K562 (cell line): Measurements from ENCODE around the gene FCGR3A. TPM values are rescaled to one million over a fixed set of nuclear protein-coding genes. Genes with fewer than 3 reads are reported as not detected.
"Not testable (repeated sequence)": the region's sequence is repeated elsewhere in the genome, so short reads cannot be mapped to it uniquely, and the experiment has no call there.

Experiments
- ATF1 ChIP-seq, 2 experiments: fragments of 450-650 bp in 1 of 2; IDR thresholded peaks; 2 replicates each; pipeline ENCODE4 v1.6.1; 2016; ENCODE audit warnings: missing compliant biosample characterization in 1 of 2, missing genetic modification characterization in 1 of 2
- BRD9 ChIP-seq: fragments of 450-650 bp; IDR thresholded peaks from 2 replicates; pipeline ENCODE4 v1.6.1; 2018; ENCODE audit warnings: low read depth; ENCODE audit not compliant: partially characterized antibody
- CBX1 ChIP-seq: sonication (generic); IDR thresholded peaks from 2 replicates; pipeline ENCODE4 v1.6.1; 2016; ENCODE audit warnings: antibody characterized with exemption, low read depth, mild to moderate bottlenecking
- DPF2 ChIP-seq: fragments of 450-650 bp; IDR thresholded peaks from 2 replicates; pipeline ENCODE4 v1.6.1; 2016
- ESRRA ChIP-seq: fragments of 450-650 bp; IDR thresholded peaks from 2 replicates; pipeline ENCODE4 v1.6.1; 2014; ENCODE audit warnings: low read depth, mild to moderate bottlenecking, moderate library complexity, borderline replicate concordance
- JUND ChIP-seq, 2 experiments: IDR thresholded peaks; 2 replicates in 1 of 2; 3 replicates in 1 of 2; pipeline ENCODE4 v1.6.1; 2011; ENCODE audit warnings: borderline replicate concordance in 2 of 2, low read depth in 2 of 2, low read length in 2 of 2, improper control_type of control experiment in 1 of 2, missing biosample characterization in 1 of 2, missing genetic modification characterization in 1 of 2, missing genetic modification reagents in 1 of 2
- LCOR ChIP-seq: sonication (generic); formaldehyde crosslinking; IDR thresholded peaks from 2 replicates; pipeline ENCODE4 v1.8.0; 2022; ENCODE audit warnings: mild to moderate bottlenecking, missing genetic modification reagents
- MTA3 ChIP-seq: fragments of 450-650 bp; formaldehyde crosslinking; IDR thresholded peaks from 2 replicates; pipeline ENCODE4 v1.6.1; 2017; ENCODE audit warnings: mild to moderate bottlenecking, borderline replicate concordance
- NBN ChIP-seq: fragments of 450-650 bp; IDR thresholded peaks from 2 replicates; pipeline ENCODE4 v1.6.1; 2016; ENCODE audit warnings: low read depth, mild to moderate bottlenecking
- NFE2 ChIP-seq: IDR thresholded peaks from 2 replicates; pipeline ENCODE4 v1.6.1; 2014; ENCODE audit warnings: antibody characterized with exemption, low read depth
- POLR2H ChIP-seq: IDR thresholded peaks from 2 replicates; pipeline ENCODE4 v1.6.1; 2016; ENCODE audit warnings: missing genetic modification characterization, low read depth, mild to moderate bottlenecking, control low read depth, missing compliant biosample characterization, moderate library complexity
- SREBF1 ChIP-seq: fragments of 150-350 bp; IDR thresholded peaks from 2 replicates; pipeline ENCODE4 v1.6.1; 2014; ENCODE audit warnings: antibody characterized with exemption, low read depth, low read length, borderline replicate concordance
- TCF7 ChIP-seq: sonication (generic); IDR thresholded peaks from 2 replicates; pipeline ENCODE4 v1.6.1; 2016; ENCODE audit warnings: antibody characterized with exemption, borderline replicate concordance
- ZBTB5 ChIP-seq: fragments of 450-650 bp; IDR thresholded peaks from 2 replicates; pipeline ENCODE4 v1.6.1; 2017; ENCODE audit warnings: antibody characterized with exemption
- ZKSCAN1 ChIP-seq: fragments of 150-350 bp; IDR thresholded peaks from 2 replicates; pipeline ENCODE4 v1.6.1; 2016; ENCODE audit warnings: low read depth, low read length
- ZNF316 ChIP-seq: fragments of 450-650 bp; IDR thresholded peaks from 2 replicates; pipeline ENCODE4 v1.6.1; 2016
- ZNF589 ChIP-seq: fragments of 200-800 bp; sonication (Bioruptor generic); IDR thresholded peaks from 2 replicates; pipeline ENCODE4 v1.6.1; 2016; ENCODE audit warnings: low read depth, missing genetic modification characterization, missing compliant biosample characterization
- polyA plus RNA-seq, 8 experiments: library from polyadenylated mRNA; depleted of rRNA in 4 of 8; stranded (reverse) in 5 of 8; unstranded in 3 of 8; fragments of >200 nt; fragmentation: Nextera tagmentation in 2 of 8; fragmentation: Illumina TruSeq in 1 of 8; extraction: Ambion mirVana in 2 of 8; extraction: Trizol in 1 of 8; gene quantifications; 2 replicates each; pipeline versions ENCODE4 v1.2.1 to v1.2.3, GENCODE V29; 2011 to 2014; ENCODE audit warnings: inconsistent platforms in 1 of 8, missing spikeins in 1 of 8
- total RNA-seq, 7 experiments: library from RNA; depleted of rRNA in 6 of 7; stranded (reverse); fragments of >200 nt in 6 of 7; fragmentation: Illumina TruSeq in 2 of 7; extraction: Trizol in 2 of 7; gene quantifications; 2 replicates each; pipeline versions ENCODE4 v1.2.1 to v1.2.3, GENCODE V29; 2011 to 2021; ENCODE audit warnings: low replicate concordance in 1 of 7
- TF ChIP-seq, protein P1 (sequence below), 2 experiments: fragments of 200-800 bp in 1 of 2; sonication (Bioruptor generic) in 1 of 2; sonication (generic) in 1 of 2; formaldehyde crosslinking in 1 of 2; IDR thresholded peaks in 1 of 2; conservative IDR thresholded peaks in 1 of 2; 2 replicates each; pipeline versions ENCODE4 v1.5.0 to v1.6.1; 2016 to 2020; ENCODE audit warnings: missing compliant biosample characterization in 1 of 2, missing genetic modification characterization in 1 of 2, missing genetic modification reagents in 1 of 2
- TF ChIP-seq, protein P2 (sequence below): sonication (generic); IDR thresholded peaks from 2 replicates; pipeline ENCODE4 v1.6.1; 2016

FCGR3A gene
- total and polyA plus RNA-seq, 9 of the 15 experiments (the other 6 are each of a cell fraction or from before 2014, with no cell fraction given), result 0.04 to 0.29 (median 0.14) TPM; not detected in 3

DNA sequence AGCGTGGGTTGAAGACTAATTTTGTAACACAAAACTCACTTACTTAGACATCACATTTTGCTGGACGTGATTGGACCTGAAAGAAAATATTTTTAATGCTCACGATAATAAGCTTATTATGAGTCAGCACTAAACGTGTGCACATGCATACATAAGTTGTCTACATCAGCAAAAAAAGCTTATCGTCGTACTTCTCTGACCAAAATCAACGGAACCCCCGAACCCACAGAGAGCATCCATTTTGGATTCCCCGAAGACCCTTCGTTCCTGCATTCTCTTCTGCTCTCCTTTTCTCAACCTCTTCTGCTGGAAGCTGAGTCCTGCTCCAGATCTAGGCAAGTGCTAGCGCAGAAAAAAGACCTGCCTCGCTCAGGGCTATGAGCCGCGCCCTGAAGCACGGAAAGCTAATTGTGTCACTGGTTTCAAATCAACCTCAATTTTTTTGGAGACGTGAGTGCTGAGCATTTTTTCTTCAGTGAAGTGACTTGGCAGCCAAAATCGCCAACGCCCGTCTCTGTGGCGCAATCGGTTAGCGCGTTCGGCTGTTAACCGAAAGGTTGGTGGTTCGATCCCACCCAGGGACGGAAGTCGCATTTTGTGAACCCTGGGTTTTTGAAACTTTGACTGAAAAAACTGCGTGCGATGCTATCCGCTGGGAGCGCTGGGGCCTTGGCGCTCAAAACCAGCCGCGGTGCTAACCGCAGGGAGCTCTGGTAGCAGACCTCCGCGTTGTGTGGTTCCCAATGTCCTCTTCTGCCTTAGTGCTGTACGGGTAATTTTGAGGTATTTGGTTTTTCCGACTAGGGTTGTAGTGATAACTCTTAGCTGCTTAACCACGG is 9.7 kb downstream of the FCGR3A start (continued):
- TF ChIP-seq, protein P1, sequence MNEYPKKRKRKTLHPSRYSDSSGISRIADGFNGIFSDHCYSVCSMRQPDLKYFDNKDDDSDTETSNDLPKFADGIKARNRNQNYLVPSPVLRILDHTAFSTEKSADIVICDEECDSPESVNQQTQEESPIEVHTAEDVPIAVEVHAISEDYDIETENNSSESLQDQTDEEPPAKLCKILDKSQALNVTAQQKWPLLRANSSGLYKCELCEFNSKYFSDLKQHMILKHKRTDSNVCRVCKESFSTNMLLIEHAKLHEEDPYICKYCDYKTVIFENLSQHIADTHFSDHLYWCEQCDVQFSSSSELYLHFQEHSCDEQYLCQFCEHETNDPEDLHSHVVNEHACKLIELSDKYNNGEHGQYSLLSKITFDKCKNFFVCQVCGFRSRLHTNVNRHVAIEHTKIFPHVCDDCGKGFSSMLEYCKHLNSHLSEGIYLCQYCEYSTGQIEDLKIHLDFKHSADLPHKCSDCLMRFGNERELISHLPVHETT (CRISPR knock-in tag; conservative IDR thresholded peaks at IDR 0.05 in 1 of 2, IDR thresholded peaks at IDR 0.05 in 1 of 2), result 0 out of 4 replicates have a peak, but pooled peaks of 1 of the 2 experiments have one; percentile 10
- TF ChIP-seq TCF7 (peak; percentile 46; the same call in 1 of the 2 replicates), ESRRA (peak; percentile 87; the same call in 1 of the 2 replicates), NBN (peak; percentile 77; the same call in 1 of the 2 replicates), DPF2 (peak; percentile 13; the same call in 1 of the 2 replicates), SREBF1 (peak; percentile 70; the same call in 1 of the 2 replicates), ZBTB5 (peak; percentile 76), POLR2H (peak; percentile 100), ZNF589 (peak; percentile 83; the same call in 1 of the 2 replicates), MTA3 (peak; percentile 68; the same call in 1 of the 2 replicates), JUND (tag; IDR thresholded peaks at IDR 0.05; ENCODE audit: borderline replicate concordance, low read depth, low read length) (peak; percentile 26; the same call in 1 of the 3 replicates), BRD9 (peak; percentile 96), LCOR (CRISPR knock-in tag) (peak; percentile 98), CBX1 (peak; percentile 91), ZNF316 (peak; percentile 100), ATF1 (tag; IDR thresholded peaks at IDR 0.05) (peak; percentile 82), NFE2 (peak; percentile 80), ZKSCAN1 (peak; percentile 88)
- TF ChIP-seq, protein P2, sequence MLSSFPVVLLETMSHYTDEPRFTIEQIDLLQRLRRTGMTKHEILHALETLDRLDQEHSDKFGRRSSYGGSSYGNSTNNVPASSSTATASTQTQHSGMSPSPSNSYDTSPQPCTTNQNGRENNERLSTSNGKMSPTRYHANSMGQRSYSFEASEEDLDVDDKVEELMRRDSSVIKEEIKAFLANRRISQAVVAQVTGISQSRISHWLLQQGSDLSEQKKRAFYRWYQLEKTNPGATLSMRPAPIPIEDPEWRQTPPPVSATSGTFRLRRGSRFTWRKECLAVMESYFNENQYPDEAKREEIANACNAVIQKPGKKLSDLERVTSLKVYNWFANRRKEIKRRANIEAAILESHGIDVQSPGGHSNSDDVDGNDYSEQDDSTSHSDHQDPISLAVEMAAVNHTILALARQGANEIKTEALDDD, result peak; percentile 92
- TF ChIP-seq JUND (IDR thresholded peaks at IDR 0.05; ENCODE audit: borderline replicate concordance, low read depth, low read length); ATF1 (CRISPR knock-in tag; IDR thresholded peaks at IDR 0.05): not testable (repeated sequence)
